GM20000 (cell line): Measurements from ENCODE around the gene ECI2.

Experiments
- DNase-seq: peaks from one replicate; pipeline ENCODE4 v3.0.0; 2012; ENCODE audit warnings: low spot score
- CTCF ChIP-seq: IDR thresholded peaks from 2 replicates; pipeline ENCODE4 v1.5.1; 2012; ENCODE audit warnings: mild to moderate bottlenecking, control low read depth; ENCODE audit errors: extremely low read depth, missing control alignments

Gene ECI2

GRCh38 chr6:4134841-4135664, at the start of gene ECI2:
Gene ECI2 (minus strand): TSS chr6:4135575. CDS start chr6:4135560, 15 bp downstream.
- no peak for TF ChIP-seq CTCF
- DNase-seq: peak; percentile 58

- no peak for TF ChIP-seq CTCF
- DNase-seq: no peak
Observed at GRCh38 chr6:4180652-4181255, 45.4 kb upstream of the ECI2 start.

- no peak for DNase-seq
- TF ChIP-seq CTCF: no peak
Observed at GRCh38 chr6:4179960-4180651, 44.7 kb upstream of the ECI2 start.

- TF ChIP-seq CTCF: no peak
Observed at GRCh38 chr6:4178737-4179333, 43.5 kb upstream of the ECI2 start.

GRCh38 chr6:4176907-4177306, 41.5 kb upstream of the ECI2 start:
- no peak for TF ChIP-seq CTCF

More at GRCh38 chr6:4178737-4179333, 43.5 kb upstream of the ECI2 start:
- DNase-seq: no peak

GRCh38 chr6:4174042-4174441, 38.7 kb upstream of the ECI2 start:
- TF ChIP-seq CTCF: no peak
- DNase-seq: no peak

More at GRCh38 chr6:4176907-4177306, 41.5 kb upstream of the ECI2 start:
- no peak for DNase-seq
